Fibroblast of lung (primary cell): ENCODE measurements around the gene ROR2. TPM values are rescaled to one million over a fixed set of nuclear protein-coding genes. Genes with fewer than 3 reads are reported as not detected.

Experiments
- DNase-seq, 2 donors: peaks; one replicate each; pipeline versions ENCODE4 v3.0.0 to v3.0.0-alpha.2; 2010; ENCODE audit warnings: low read depth in 2 of 2
- H2AFZ ChIP-seq: 2 replicates; pipeline ENCODE4 v1.5.1; 2012; ENCODE audit warnings: low read length, control low read depth, inconsistent platforms
- H3K27ac ChIP-seq: 2 replicates; pipeline ENCODE4 v1.5.1; 2011; ENCODE audit warnings: low read length, control low read depth; ENCODE audit not compliant: insufficient read depth
- H3K27me3 ChIP-seq: 2 replicates; pipeline ENCODE4 v1.5.1; 2011; ENCODE audit warnings: mild to moderate bottlenecking, low read length; ENCODE audit not compliant: control insufficient read depth, insufficient read depth
- H3K36me3 ChIP-seq: 2 replicates; pipeline ENCODE4 v1.5.1; 2011; ENCODE audit warnings: low read length; ENCODE audit not compliant: control insufficient read depth, insufficient read depth
- H3K4me1 ChIP-seq: 2 replicates; pipeline ENCODE4 v1.5.1; 2011; ENCODE audit warnings: low read length; ENCODE audit not compliant: control insufficient read depth, insufficient read depth; ENCODE audit errors: extremely low read depth
- H3K4me2 ChIP-seq: 2 replicates; pipeline ENCODE4 v1.5.1; 2011; ENCODE audit warnings: low read length, control low read depth; ENCODE audit not compliant: insufficient read depth; ENCODE audit errors: extremely low read depth
- H3K4me3 ChIP-seq, 4 experiments: fragments of 200-600 bp in 1 of 4; sonication (generic) in 1 of 4; replicated peaks in 1 of 4; 2 replicates each; pipeline ENCODE4 v1.5.1; 2011 to 2016; ENCODE audit warnings: low read length in 4 of 4, low read depth in 3 of 4, mild to moderate bottlenecking in 3 of 4, control low read depth in 2 of 4, inconsistent platforms in 1 of 4, mixed read lengths in 1 of 4; ENCODE audit not compliant: insufficient read depth in 1 of 4; ENCODE audit errors: control extremely low read depth in 1 of 4
- H3K79me2 ChIP-seq: 2 replicates; pipeline ENCODE4 v1.5.1; 2012; ENCODE audit warnings: mild to moderate bottlenecking, low read length, inconsistent platforms; ENCODE audit not compliant: control insufficient read depth, insufficient read depth
- H3K9ac ChIP-seq: 2 replicates; pipeline ENCODE4 v1.5.1; 2011; ENCODE audit warnings: mild to moderate bottlenecking, low read length, control low read depth; ENCODE audit not compliant: insufficient read depth
- H3K9me3 ChIP-seq: 2 replicates; pipeline ENCODE4 v1.5.1; 2012; ENCODE audit warnings: low read depth, low read length; ENCODE audit not compliant: control insufficient read depth, insufficient read depth
- H4K20me1 ChIP-seq: 2 replicates; pipeline ENCODE4 v1.5.1; 2011; ENCODE audit warnings: low read length; ENCODE audit not compliant: control insufficient read depth, insufficient read depth; ENCODE audit errors: extremely low read depth
- CTCF ChIP-seq, 2 donors: IDR thresholded peaks in 1 of 2; conservative IDR thresholded peaks in 1 of 2; 1 replicate in 1 of 2; 2 replicates in 1 of 2; pipeline ENCODE4 v1.5.1; 2011 to 2012; ENCODE audit warnings: low read length in 2 of 2, control low read depth in 1 of 2, inconsistent platforms in 1 of 2, low read depth in 1 of 2, mild to moderate bottlenecking in 1 of 2
- EZH2 ChIP-seq: IDR thresholded peaks from 2 replicates; pipeline ENCODE4 v1.5.1; 2012; ENCODE audit warnings: low read length, control low read depth, mild to moderate bottlenecking; ENCODE audit errors: missing control alignments
- polyA plus RNA-seq, 2 donors: library from polyadenylated mRNA; depleted of rRNA in 1 of 2; stranded (reverse) in 1 of 2; unstranded in 1 of 2; fragments of >200 nt; gene quantifications; 2 replicates each; pipeline ENCODE4 v1.2.1, GENCODE V29; 2011 to 2012; ENCODE audit warnings: missing spikeins in 1 of 2
- total RNA-seq: library from RNA; depleted of rRNA; stranded (reverse); fragments of >200 nt; gene quantifications from 2 replicates; pipeline ENCODE4 v1.2.1, GENCODE V29; 2014

The ROR2 gene
- total and polyA plus RNA-seq, 2 donors (not counting 1 experiment from before 2014, with no cell fraction given): 2.3 to 27.9 TPM

- H3K9ac ChIP-seq: no peak overlapping the region
- TF ChIP-seq CTCF (conservative IDR thresholded peaks at IDR 0.05 in 1 of 2, IDR thresholded peaks at IDR 0.05 in 1 of 2; ENCODE audit: low read depth in 1 of 2, low read length in 2 of 2): no peak
- no peak for TF ChIP-seq EZH2
- H3K36me3 ChIP-seq: no peaks in the 10 kb centered on the region
- H3K27ac ChIP-seq: no peak overlapping the region
- H2AFZ ChIP-seq: no peak overlapping the region
- no peaks in the 10 kb centered on the region for H3K27me3 ChIP-seq
- H3K4me2 ChIP-seq: no peak overlapping the region
- H3K4me3 ChIP-seq: no peak overlapping the region
- no peaks in the 10 kb centered on the region for H4K20me1 ChIP-seq
- H3K79me2 ChIP-seq: no peaks in the 10 kb centered on the region
- no peaks in the 10 kb centered on the region for H3K9me3 ChIP-seq
- no peaks in the 10 kb centered on the region for H3K4me1 ChIP-seq
- no peak for DNase-seq
These were observed 160.1 kb downstream of the ROR2 start for GRCh38 chr9:91789941-91790340.

DNA sequence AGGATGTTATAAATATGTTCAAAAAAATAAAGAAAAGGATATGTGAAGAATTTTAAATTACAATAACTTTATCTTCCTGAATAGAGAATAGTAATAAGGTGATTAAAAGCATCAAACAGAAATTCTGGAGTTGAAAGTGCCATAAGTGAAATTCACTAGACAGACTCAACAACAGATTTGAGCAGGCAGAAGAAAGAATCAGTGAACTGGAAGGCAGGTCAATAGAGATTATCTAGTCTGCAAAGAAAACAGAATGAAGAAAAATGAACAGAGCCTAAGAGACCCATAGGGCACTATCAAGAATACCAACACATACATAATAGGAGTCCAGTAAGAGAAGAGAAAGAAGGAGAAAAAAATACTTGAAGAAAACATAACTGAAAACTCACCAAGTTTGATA lies 162.1 kb downstream of the ROR2 start:
- Histone ChIP-seq H3K9ac (no peak overlapping the region), H3K36me3 (no peaks in the 10 kb centered on the region), H2AFZ (no peak overlapping the region), H4K20me1 (no peaks in the 10 kb centered on the region), H3K4me1 (no peaks in the 10 kb centered on the region), H3K27me3 (no peaks in the 10 kb centered on the region), H3K4me2 (no peak overlapping the region), H3K4me3 (no peak overlapping the region), H3K79me2 (no peaks in the 10 kb centered on the region), H3K27ac (no peak overlapping the region), H3K9me3 (no peaks in the 10 kb centered on the region)
- TF ChIP-seq CTCF (conservative IDR thresholded peaks at IDR 0.05 in 1 of 2, IDR thresholded peaks at IDR 0.05 in 1 of 2; ENCODE audit: low read depth in 1 of 2, low read length in 2 of 2): no peak
- no peak for TF ChIP-seq EZH2
- DNase-seq: no peak

- no peak overlapping the region for H3K4me3 ChIP-seq
- no peaks in the 10 kb centered on the region for H3K36me3 ChIP-seq
- no peak for DNase-seq
- H4K20me1 ChIP-seq: no peaks in the 10 kb centered on the region
- H3K79me2 ChIP-seq: no peaks in the 10 kb centered on the region
- H3K9me3 ChIP-seq: no peaks in the 10 kb centered on the region
- H3K4me1 ChIP-seq: no peaks in the 10 kb centered on the region
- TF ChIP-seq CTCF (conservative IDR thresholded peaks at IDR 0.05 in 1 of 2, IDR thresholded peaks at IDR 0.05 in 1 of 2; ENCODE audit: low read depth in 1 of 2, low read length in 2 of 2) (no peak), EZH2 (no peak)
- H3K4me2 ChIP-seq: no peak overlapping the region
- H3K27ac ChIP-seq: no peak overlapping the region
- no peak overlapping the region for H2AFZ ChIP-seq
- H3K27me3 ChIP-seq: no peaks in the 10 kb centered on the region
- H3K9ac ChIP-seq: no peak overlapping the region
These were observed 163.7 kb downstream of the ROR2 start for GRCh38 chr9:91786132-91786896.
